Trophoblast cell (in vitro differentiated cells and primary cell): ENCODE results near the gene TEX35.
"Not testable (repeated sequence)": the region's sequence is repeated elsewhere in the genome, so short reads cannot be mapped to it uniquely, and the experiment has no call there.

Source experiments
- DNase-seq, 2 donors: peaks; one replicate each; pipeline ENCODE4 v3.0.0-alpha.2; 2016
- H2AFZ ChIP-seq: 2 replicates; pipeline ENCODE4 v1.6.1; 2013; ENCODE audit warnings: low read length, moderate library complexity, mild to moderate bottlenecking; ENCODE audit not compliant: insufficient read depth, poor library complexity
- H2AK5ac ChIP-seq: 2 replicates; pipeline ENCODE4 v1.6.1; 2013; ENCODE audit warnings: mild to moderate bottlenecking, low read length
- H2BK120ac ChIP-seq: 2 replicates; pipeline ENCODE4 v1.6.1; 2013; ENCODE audit warnings: low read length, mild to moderate bottlenecking, moderate library complexity; ENCODE audit not compliant: insufficient read depth, poor library complexity
- H2BK12ac ChIP-seq: 2 replicates; pipeline ENCODE4 v1.6.1; 2013; ENCODE audit warnings: mild to moderate bottlenecking, low read length, moderate library complexity
- H2BK5ac ChIP-seq: 2 replicates; pipeline ENCODE4 v1.6.1; 2013; ENCODE audit warnings: low read length, low read depth, moderate library complexity, mild to moderate bottlenecking; ENCODE audit not compliant: poor library complexity
- H3K14ac ChIP-seq: 2 replicates; pipeline ENCODE4 v1.6.1; 2013; ENCODE audit warnings: mild to moderate bottlenecking, low read length
- H3K18ac ChIP-seq: 2 replicates; pipeline ENCODE4 v1.6.1; 2013; ENCODE audit warnings: mild to moderate bottlenecking, low read length
- H3K23ac ChIP-seq: 2 replicates; pipeline ENCODE4 v1.6.1; 2013; ENCODE audit warnings: low read length
- H3K27ac ChIP-seq: 2 replicates; pipeline ENCODE4 v1.5.1; 2013; ENCODE audit warnings: low read depth, mild to moderate bottlenecking, inconsistent platforms, low read length, moderate library complexity
- H3K27me3 ChIP-seq: 2 replicates; pipeline ENCODE4 v1.6.1; 2013; ENCODE audit warnings: inconsistent platforms, mild to moderate bottlenecking, low read length, moderate library complexity; ENCODE audit not compliant: insufficient read depth
- H3K36me3 ChIP-seq, 2 experiments: 1 replicate in 1 of 2; 2 replicates in 1 of 2; pipeline ENCODE4 v1.6.1; 2013; ENCODE audit warnings: low read length in 2 of 2, mild to moderate bottlenecking in 2 of 2, moderate library complexity in 1 of 2; ENCODE audit not compliant: insufficient read depth in 2 of 2, control insufficient read depth in 1 of 2
- H3K4ac ChIP-seq: 2 replicates; pipeline ENCODE4 v1.6.1; 2013; ENCODE audit warnings: low read depth, mild to moderate bottlenecking, low read length, moderate library complexity
- H3K4me1 ChIP-seq, 2 experiments: 1 replicate in 1 of 2; 2 replicates in 1 of 2; pipeline ENCODE4 v1.6.1; 2013; ENCODE audit warnings: low read length in 2 of 2, mild to moderate bottlenecking in 2 of 2, moderate library complexity in 1 of 2; ENCODE audit not compliant: insufficient read depth in 2 of 2, control insufficient read depth in 1 of 2
- H3K4me2 ChIP-seq: 2 replicates; pipeline ENCODE4 v1.6.1; 2013; ENCODE audit warnings: inconsistent platforms, mild to moderate bottlenecking, low read length, moderate library complexity
- H3K4me3 ChIP-seq: 2 replicates; pipeline ENCODE4 v1.5.1; 2013; ENCODE audit warnings: mild to moderate bottlenecking, low read depth, low read length, inconsistent platforms
- H3K79me1 ChIP-seq: one replicate; pipeline ENCODE4 v1.6.1; 2013; ENCODE audit warnings: low read length
- H3K79me2 ChIP-seq: 2 replicates; pipeline ENCODE4 v1.6.1; 2013; ENCODE audit warnings: low read length, mild to moderate bottlenecking; ENCODE audit not compliant: control insufficient read depth, insufficient read depth, poor library complexity
- H3K9ac ChIP-seq: 2 replicates; pipeline ENCODE4 v1.6.1; 2013; ENCODE audit warnings: mild to moderate bottlenecking, low read length
- H3K9me3 ChIP-seq: 2 replicates; pipeline ENCODE4 v1.6.1; 2013; ENCODE audit warnings: low read depth, mild to moderate bottlenecking, control low read depth, inconsistent platforms, low read length; ENCODE audit not compliant: insufficient read depth
- H4K12ac ChIP-seq: 2 replicates; pipeline ENCODE4 v1.6.1; 2013; ENCODE audit warnings: low read depth, mild to moderate bottlenecking, low read length, moderate library complexity
- H4K8ac ChIP-seq: 2 replicates; pipeline ENCODE4 v1.6.1; 2013; ENCODE audit warnings: low read depth, mild to moderate bottlenecking, low read length, moderate library complexity
- H4K91ac ChIP-seq: one replicate; pipeline ENCODE4 v1.6.1; 2013; ENCODE audit warnings: low read depth, mild to moderate bottlenecking, low read length, moderate library complexity
- WGBS: extraction: QIAGEN DNeasy Blood & Tissue Kit; methylation state at CpG from one replicate; pipeline ENCODE4 v1.1.7; 2013; ENCODE audit warnings: missing lambda C conversion rate; ENCODE audit not compliant: insufficient read length, insufficient coverage; ENCODE audit errors: extremely low coverage; 5-methylcytosine and 5-hydroxymethylcytosine counted together

The TEX35 gene

GRCh38 chr1:178551940-178552339 lies 39.0 kb downstream of the TEX35 start:
- Histone ChIP-seq H4K12ac (no peak overlapping the region), H3K9me3 (peaks cover 7% of the 10 kb centered on the region), H3K79me2 (no peaks in the 10 kb centered on the region), H4K8ac (no peak overlapping the region), H3K27ac (no peak overlapping the region), H2BK120ac (no peak overlapping the region), H2BK12ac (no peak overlapping the region), H3K4ac (no peak overlapping the region), H3K4me3 (no peak overlapping the region), H2AFZ (no peak overlapping the region), H3K23ac (no peak overlapping the region), H3K27me3 (no peaks in the 10 kb centered on the region), H3K9ac (no peak overlapping the region), H2BK5ac (no peak overlapping the region), H4K91ac (no peak overlapping the region), H3K14ac (no peak overlapping the region), H3K36me3 (no peaks in the 10 kb centered on the region), H3K79me1 (no peaks in the 10 kb centered on the region), H3K4me2 (no peak overlapping the region), H2AK5ac (no peak overlapping the region), H3K4me1 (no peaks in the 10 kb centered on the region), H3K18ac (no peak overlapping the region)
- DNase-seq, result no peak
- no CpG with 5 or more reads among the region's 3 CpGs for WGBS

- no peak overlapping the region for H3K4me2 ChIP-seq
- H3K27me3 ChIP-seq, result no peaks in the 10 kb centered on the region
- H2AK5ac ChIP-seq, result no peak overlapping the region
- no peak overlapping the region for H4K12ac ChIP-seq
- DNase-seq, result no peak
- no peaks in the 10 kb centered on the region for H3K36me3 ChIP-seq
- no peak overlapping the region for H3K4ac ChIP-seq
- H2BK120ac ChIP-seq, result no peak overlapping the region
- no peak overlapping the region for H3K4me3 ChIP-seq
- no peak overlapping the region for H3K18ac ChIP-seq
- H3K27ac ChIP-seq, result no peak overlapping the region
- H3K79me1 ChIP-seq, result no peaks in the 10 kb centered on the region
- H2BK12ac ChIP-seq, result no peak overlapping the region
- H3K9me3 ChIP-seq, result peaks cover 7% of the 10 kb centered on the region
- no peaks in the 10 kb centered on the region for H3K4me1 ChIP-seq
- no peak overlapping the region for H4K8ac ChIP-seq
- no peak overlapping the region for H3K9ac ChIP-seq
- no peak overlapping the region for H4K91ac ChIP-seq
- no CpG with 5 or more reads among the region's 3 CpGs for WGBS
- H3K23ac ChIP-seq, result no peak overlapping the region
- H3K14ac ChIP-seq, result no peak overlapping the region
- no peaks in the 10 kb centered on the region for H3K79me2 ChIP-seq
- no peak overlapping the region for H2AFZ ChIP-seq
- no peak overlapping the region for H2BK5ac ChIP-seq
Measured at GRCh38 chr1:178552856-178553255, 39.9 kb downstream of the TEX35 start.

GRCh38 chr1:178554351-178554750 lies 41.4 kb downstream of the TEX35 start:
- H3K9ac ChIP-seq, H3K27ac ChIP-seq, H3K18ac ChIP-seq, H3K79me2 ChIP-seq, H3K14ac ChIP-seq, H4K8ac ChIP-seq, H4K12ac ChIP-seq, H2AK5ac ChIP-seq, H3K23ac ChIP-seq, H2BK5ac ChIP-seq, H3K36me3 ChIP-seq, H2AFZ ChIP-seq, H4K91ac ChIP-seq, DNase-seq, H2BK12ac ChIP-seq, H2BK120ac ChIP-seq, H3K79me1 ChIP-seq, H3K4me2 ChIP-seq, H3K4ac ChIP-seq, H3K9me3 ChIP-seq, H3K4me1 ChIP-seq, H3K27me3 ChIP-seq, H3K4me3 ChIP-seq: not testable (repeated sequence)
- no CpG with 5 or more reads among the region's 5 CpGs for WGBS

- H3K27ac ChIP-seq, H4K91ac ChIP-seq: not testable (repeated sequence)
- no CpG with 5 or more reads among the region's 1 CpG for WGBS
Measured at GRCh38 chr1:178555613-178556012, 42.7 kb downstream of the TEX35 start.

More at GRCh38 chr1:178555613-178556012, 42.7 kb downstream of the TEX35 start:
- H3K36me3 ChIP-seq, H3K9me3 ChIP-seq, H2BK12ac ChIP-seq, H3K4ac ChIP-seq, H3K79me2 ChIP-seq, H2AFZ ChIP-seq, H2BK120ac ChIP-seq, H4K8ac ChIP-seq, H3K23ac ChIP-seq, H3K14ac ChIP-seq, H3K9ac ChIP-seq, H3K79me1 ChIP-seq, H3K4me2 ChIP-seq, H3K4me1 ChIP-seq, H3K18ac ChIP-seq, H2AK5ac ChIP-seq, DNase-seq, H3K27me3 ChIP-seq, H4K12ac ChIP-seq, H3K4me3 ChIP-seq, H2BK5ac ChIP-seq: not testable (repeated sequence)
